Colonic mucosa (tissue), 4 donors: ENCODE data around the gene DDIT4L. TPM values are rescaled to one million over a fixed set of nuclear protein-coding genes. Genes with fewer than 3 reads are reported as not detected.

Experiments
- DNase-seq: peaks from one replicate; pipeline ENCODE4 v3.0.0-alpha.2; 2020
- H3K27ac ChIP-seq: fragments of 200-600 bp; one replicate; pipeline ENCODE4 v1.8.0; 2021
- H3K27me3 ChIP-seq: fragments of 200-600 bp; one replicate; pipeline ENCODE4 v1.8.0; 2021
- H3K36me3 ChIP-seq: fragments of 200-600 bp; one replicate; pipeline ENCODE4 v1.8.0; 2021
- H3K4me1 ChIP-seq: fragments of 200-600 bp; one replicate; pipeline ENCODE4 v1.8.0; 2021; ENCODE audit warnings: mild to moderate bottlenecking
- H3K4me3 ChIP-seq: fragments of 200-600 bp; one replicate; pipeline ENCODE4 v1.8.0; 2021
- H3K9ac ChIP-seq, 2 donors: one replicate each; pipeline ENCODE4 v1.7.0; 2013; ENCODE audit warnings: control low read depth in 2 of 2, low read depth in 2 of 2, low read length in 2 of 2
- H3K9me3 ChIP-seq: fragments of 200-600 bp; one replicate; pipeline ENCODE4 v1.8.0; 2021
- CTCF ChIP-seq: fragments of 200-600 bp; IDR thresholded peaks from one replicate; pipeline ENCODE4 v1.8.0; 2022; ENCODE audit warnings: antibody characterized with exemption, mild to moderate bottlenecking
- intact Hi-C: fragments of 100-400 bp; cut with DNase I; formaldehyde crosslinking; loops from one replicate; pipeline ENCODE4 v1.14.1; 2022
- total RNA-seq, 2 donors: library from RNA; stranded (reverse); fragmentation: NEBNext Ultra II Directional in 1 of 2; extraction: Animal tissue kit (Norgen Biotek cat#: 25700) in 1 of 2; gene quantifications; one replicate each; pipeline ENCODE4 v1.2.1, GENCODE V29; 2021
- donor health status: healthy.
- donor health status: DM: no; HTN: no; CAD: no.
- donor health status: DM: no; HTN: no; CAD: no.

Gene DDIT4L
- total RNA-seq, 2 donors from 2014 or later: 0.72 TPM; not detected in 1

- Histone ChIP-seq H3K36me3 (no peaks in the 10 kb centered on the region), H3K27ac (no peak overlapping the region), H3K4me3 (no peak overlapping the region), H3K9ac (no peak overlapping the region), H3K9me3 (no peaks in the 10 kb centered on the region), H3K27me3 (peaks cover 11% of the 10 kb centered on the region), H3K4me1 (no peaks in the 10 kb centered on the region)
- intact Hi-C loops: no loop called here
- DNase-seq: no peak
- TF ChIP-seq CTCF: no peak
Observed at GRCh38 chr4:100188829-100189228, 1.4 kb downstream of the DDIT4L start.

- no peak for DNase-seq
- peaks cover 11% of the 10 kb centered on the region for H3K27me3 ChIP-seq
- H3K9me3 ChIP-seq: no peaks in the 10 kb centered on the region
- no peaks in the 10 kb centered on the region for H3K4me1 ChIP-seq
- no peak overlapping the region for H3K4me3 ChIP-seq
- H3K36me3 ChIP-seq: no peaks in the 10 kb centered on the region
- intact Hi-C loops: no loop called here
- no peak for TF ChIP-seq CTCF
- H3K27ac ChIP-seq: no peak overlapping the region
- H3K9ac ChIP-seq: no peak overlapping the region
Observed at GRCh38 chr4:100187781-100188180, 2.5 kb downstream of the DDIT4L start.

GRCh38 chr4:100184787-100185186 lies 5.5 kb downstream of the DDIT4L start:
- no peak overlapping the region for H3K4me3 ChIP-seq
- H3K9me3 ChIP-seq: no peaks in the 10 kb centered on the region
- peaks cover 11% of the 10 kb centered on the region for H3K27me3 ChIP-seq
- no peak overlapping the region for H3K9ac ChIP-seq
- H3K27ac ChIP-seq: no peak overlapping the region
- intact Hi-C loops: no loop called here
- H3K4me1 ChIP-seq: no peaks in the 10 kb centered on the region
- no peak for TF ChIP-seq CTCF
- no peak for DNase-seq
- no peaks in the 10 kb centered on the region for H3K36me3 ChIP-seq

GRCh38 chr4:100177855-100178254 lies 12.4 kb downstream of the DDIT4L start:
- no peaks in the 10 kb centered on the region for H3K36me3 ChIP-seq
- no peak overlapping the region for H3K4me3 ChIP-seq
- no peak overlapping the region for H3K9ac ChIP-seq
- no peaks in the 10 kb centered on the region for H3K27me3 ChIP-seq
- intact Hi-C loops: no loop called here
- no peak for TF ChIP-seq CTCF
- H3K4me1 ChIP-seq: no peaks in the 10 kb centered on the region
- no peak overlapping the region for H3K27ac ChIP-seq
- no peaks in the 10 kb centered on the region for H3K9me3 ChIP-seq
- DNase-seq: no peak

GRCh38 chr4:100177126-100177525 lies 13.1 kb downstream of the DDIT4L start:
- H3K4me1 ChIP-seq: no peaks in the 10 kb centered on the region
- H3K9me3 ChIP-seq: no peaks in the 10 kb centered on the region
- H3K4me3 ChIP-seq: no peak overlapping the region
- no peaks in the 10 kb centered on the region for H3K27me3 ChIP-seq
- intact Hi-C loops: no loop called here
- H3K9ac ChIP-seq: no peak overlapping the region
- TF ChIP-seq CTCF: no peak
- no peak for DNase-seq
- no peak overlapping the region for H3K27ac ChIP-seq
- no peaks in the 10 kb centered on the region for H3K36me3 ChIP-seq

GRCh38 chr4:100175858-100176257 lies 14.4 kb downstream of the DDIT4L start:
- Histone ChIP-seq H3K9ac (no peak overlapping the region), H3K27ac (no peak overlapping the region), H3K36me3 (no peaks in the 10 kb centered on the region), H3K4me1 (no peaks in the 10 kb centered on the region), H3K9me3 (no peaks in the 10 kb centered on the region), H3K4me3 (no peak overlapping the region), H3K27me3 (no peaks in the 10 kb centered on the region)
- no peak for TF ChIP-seq CTCF
- intact Hi-C loops: no loop called here
- DNase-seq: no peak
